Loucy (cell line): Measurements from ENCODE around the gene MAN1B1.
"Not testable (repeated sequence)": the region's sequence is repeated elsewhere in the genome, so short reads cannot be mapped to it uniquely, and the experiment has no call there.

Source experiments
- EZH2phosphoT487 ChIP-seq: fragments of 200-600 bp; IDR thresholded peaks from 2 replicates; pipeline ENCODE4 v1.6.1; 2018; ENCODE audit warnings: antibody characterized with exemption, mild to moderate bottlenecking, moderate library complexity, borderline replicate concordance
- TF ChIP-seq, protein P1 (sequence below): fragments of 200-600 bp; sonication (generic); conservative IDR thresholded peaks from 2 replicates; pipeline ENCODE4 v1.5.1; 2014; ENCODE audit warnings: mild to moderate bottlenecking, antibody characterized with exemption, low read length

DNA sequence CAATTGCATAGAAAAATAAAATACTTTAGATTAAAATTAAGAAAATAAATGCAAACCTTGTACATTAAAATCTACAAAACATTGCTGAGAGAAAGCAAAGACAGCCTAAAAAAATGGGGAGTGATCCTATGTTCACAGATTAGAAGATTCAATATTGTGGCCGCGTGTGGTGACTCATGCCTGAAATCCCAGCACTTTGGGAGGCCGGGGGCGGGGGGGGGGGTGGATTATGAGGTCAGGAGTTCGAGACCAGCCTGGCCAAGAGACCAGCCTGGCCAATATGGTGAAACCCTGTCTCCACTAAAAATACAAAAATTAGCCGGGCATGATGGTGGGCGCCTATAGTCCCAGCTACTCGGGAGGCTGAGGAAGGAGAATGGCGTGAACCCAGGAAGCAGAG lies 48.4 kb downstream of the MAN1B1 start:
- TF ChIP-seq, protein P1, sequence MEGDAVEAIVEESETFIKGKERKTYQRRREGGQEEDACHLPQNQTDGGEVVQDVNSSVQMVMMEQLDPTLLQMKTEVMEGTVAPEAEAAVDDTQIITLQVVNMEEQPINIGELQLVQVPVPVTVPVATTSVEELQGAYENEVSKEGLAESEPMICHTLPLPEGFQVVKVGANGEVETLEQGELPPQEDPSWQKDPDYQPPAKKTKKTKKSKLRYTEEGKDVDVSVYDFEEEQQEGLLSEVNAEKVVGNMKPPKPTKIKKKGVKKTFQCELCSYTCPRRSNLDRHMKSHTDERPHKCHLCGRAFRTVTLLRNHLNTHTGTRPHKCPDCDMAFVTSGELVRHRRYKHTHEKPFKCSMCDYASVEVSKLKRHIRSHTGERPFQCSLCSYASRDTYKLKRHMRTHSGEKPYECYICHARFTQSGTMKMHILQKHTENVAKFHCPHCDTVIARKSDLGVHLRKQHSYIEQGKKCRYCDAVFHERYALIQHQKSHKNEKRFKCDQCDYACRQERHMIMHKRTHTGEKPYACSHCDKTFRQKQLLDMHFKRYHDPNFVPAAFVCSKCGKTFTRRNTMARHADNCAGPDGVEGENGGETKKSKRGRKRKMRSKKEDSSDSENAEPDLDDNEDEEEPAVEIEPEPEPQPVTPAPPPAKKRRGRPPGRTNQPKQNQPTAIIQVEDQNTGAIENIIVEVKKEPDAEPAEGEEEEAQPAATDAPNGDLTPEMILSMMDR = not testable (repeated sequence)
- not testable (repeated sequence) for TF ChIP-seq EZH2phosphoT487
